K562 (cell line): ENCODE results near the gene ITGAL. TPM values are rescaled to one million over a fixed set of nuclear protein-coding genes. Genes with fewer than 3 reads are reported as not detected.
A peak's percentile ranks its signal among the peaks of the same experiment; 100 is the strongest.

Experiments used
- ATAC-seq: fragments of 200-7000 bp; cut with Tn5 transposase; 3 replicates; pipeline ENCODE4 v1.9.1; 2020; ENCODE audit warnings: moderate library complexity
- BruUV-seq: library from RNA; stranded (reverse); fragments of 400-500 nt; replicated peaks from 2 replicates; lab custom pipeline; 2021; lab: Mats Ljungman, UMichigan
- CTCF ChIA-PET: fragments of 300-600 bp; formaldehyde crosslinking; extraction: SDS; loops from one replicate; lab custom pipeline; 2021; ENCODE audit warnings: low intra/inter-chr PET ratio; lab: Yijun Ruan, JAX
- POLR2A ChIA-PET: fragments of 300-600, 350-650 bp; sonication (Branson Sonifier 250); formaldehyde crosslinking; extraction: SDS; loops from one replicate; lab custom pipeline; 2021; ENCODE audit warnings: antibody characterized with exemption, inconsistent platforms; lab: Yijun Ruan, JAX
- DNase-seq, 4 experiments: peaks; one replicate each; pipeline versions ENCODE4 v3.0.0 to v3.0.0-alpha.2; 2011 to 2018; ENCODE audit warnings: low spot score in 3 of 4, mixed read lengths in 3 of 4; ENCODE audit errors: extremely low read depth in 1 of 4
- FAIRE-seq: peaks from 2 replicates; lab custom pipeline; 2011; peaks lifted over from hg19 to GRCh38; lab: Jason Lieb, UNC
- H2AFZ ChIP-seq: 2 replicates; pipeline ENCODE4 v1.6.0; 2011; ENCODE audit warnings: low read depth, low read length, control low read depth, inconsistent platforms
- H3K27ac ChIP-seq: fragments of 200-600 bp; 3 replicates; pipeline ENCODE4 v1.8.0; 2011; ENCODE audit warnings: low read depth, mild to moderate bottlenecking, control low read depth, inconsistent platforms, low read length, moderate library complexity, mixed read lengths; ENCODE audit errors: extremely low read depth
- H3K27me3 ChIP-seq, 2 experiments: fragments of 300-600 bp in 1 of 2; 2 replicates in 1 of 2; 3 replicates in 1 of 2; pipeline versions ENCODE4 v1.6.0 to v1.8.0; 2011; ENCODE audit warnings: inconsistent platforms in 2 of 2, low read length in 2 of 2, mild to moderate bottlenecking in 1 of 2, mixed read lengths in 1 of 2, moderate library complexity in 1 of 2; ENCODE audit not compliant: control insufficient read depth in 2 of 2, insufficient read depth in 2 of 2
- H3K36me3 ChIP-seq: fragments of 300-600 bp; 3 replicates; pipeline ENCODE4 v1.8.0; 2011; ENCODE audit warnings: mild to moderate bottlenecking, low read length, inconsistent platforms; ENCODE audit not compliant: control insufficient read depth, insufficient read depth
- H3K4me1 ChIP-seq, 2 experiments: fragments of 200-600 bp in 1 of 2; replicated peaks in 1 of 2; 2 replicates in 1 of 2; 3 replicates in 1 of 2; pipeline versions ENCODE4 v1.5.1 to v1.8.0; 2011; ENCODE audit warnings: inconsistent platforms in 2 of 2, low read length in 2 of 2, mild to moderate bottlenecking in 1 of 2, mixed read lengths in 1 of 2, moderate library complexity in 1 of 2; ENCODE audit not compliant: control insufficient read depth in 2 of 2, insufficient read depth in 2 of 2
- H3K4me2 ChIP-seq: 2 replicates; pipeline ENCODE4 v1.6.1; 2011; ENCODE audit warnings: low read length, control low read depth, inconsistent platforms, mixed read lengths; ENCODE audit not compliant: insufficient read depth
- H3K4me3 ChIP-seq: fragments of 200-600 bp; sonication (generic), shearing (Covaris generic); 2 replicates; pipeline ENCODE4 v1.5.1; 2016; ENCODE audit warnings: control low read depth, inconsistent platforms
- H3K79me2 ChIP-seq: fragments of 200-600 bp; 3 replicates; pipeline ENCODE4 v1.8.0; 2011; ENCODE audit warnings: low read length, inconsistent platforms; ENCODE audit not compliant: control insufficient read depth, insufficient read depth
- H3K9ac ChIP-seq, 2 experiments: 2 replicates each; pipeline versions ENCODE4 v1.6.0 to v1.6.1; 2011; ENCODE audit warnings: low read depth in 2 of 2, low read length in 2 of 2, control low read depth in 1 of 2, inconsistent platforms in 1 of 2, mild to moderate bottlenecking in 1 of 2, mixed read lengths in 1 of 2; ENCODE audit not compliant: insufficient read depth in 1 of 2
- H3K9me1 ChIP-seq: one replicate; pipeline ENCODE4 v1.6.0; 2011; ENCODE audit warnings: inconsistent platforms, mild to moderate bottlenecking, low read length, moderate library complexity; ENCODE audit not compliant: control insufficient read depth, insufficient read depth
- H3K9me3 ChIP-seq: replicated peaks from 2 replicates; pipeline ENCODE4 v1.5.1; 2011; ENCODE audit warnings: low read depth, low read length, inconsistent platforms; ENCODE audit not compliant: control insufficient read depth, insufficient read depth
- H4K20me1 ChIP-seq: replicated peaks from 2 replicates; pipeline ENCODE4 v1.6.1; 2011; ENCODE audit warnings: low read length, inconsistent platforms, mixed read lengths; ENCODE audit not compliant: control insufficient read depth, insufficient read depth
- CTCF ChIP-seq, 3 experiments: IDR thresholded peaks in 2 of 3; conservative IDR thresholded peaks in 1 of 3; 2 replicates each; pipeline ENCODE4 v1.5.1; 2011 to 2012; ENCODE audit warnings: low read length in 3 of 3, mild to moderate bottlenecking in 3 of 3, control low read depth in 2 of 3, improper control_type of control experiment in 1 of 3, inconsistent platforms in 1 of 3, low read depth in 1 of 3, mixed read lengths in 1 of 3, moderate library complexity in 1 of 3; ENCODE audit not compliant: insufficient read depth in 2 of 3
- HDAC6 ChIP-seq: IDR thresholded peaks from 2 replicates; pipeline ENCODE4 v1.6.1; 2012; ENCODE audit warnings: low read depth, mild to moderate bottlenecking, control low read depth, inconsistent platforms, low read length, moderate library complexity
- OTX1 ChIP-seq: fragments of 450-650 bp; formaldehyde crosslinking; IDR thresholded peaks from 2 replicates; pipeline ENCODE4 v1.4.0; 2022; ENCODE audit warnings: mild to moderate bottlenecking
- ZHX1 ChIP-seq: fragments of 150-350 bp; conservative IDR thresholded peaks from 2 replicates; pipeline ENCODE4 v1.6.1; 2014; ENCODE audit warnings: low read length
- ZKSCAN3 ChIP-seq: fragments of 250-450 bp; sonication (Bioruptor Pico); IDR thresholded peaks from 2 replicates; pipeline ENCODE4 v1.4.0; 2020
- WGBS: fragments of 100-300 bp; shearing (Covaris generic); methylation state at CpG from one replicate; pipeline ENCODE4 v1.1.6; 2016; ENCODE audit warnings: low coverage, mixed read lengths; ENCODE audit not compliant: insufficient coverage; ENCODE audit errors: missing lambda C conversion rate; 5-methylcytosine and 5-hydroxymethylcytosine counted together
- in situ Hi-C: fragments of 300-500 bp; cut with MboI; formaldehyde crosslinking; loops from 4 replicates; pipeline ENCODE4 v1.15.0; 2018; ENCODE audit warnings: inconsistent platforms, mixed read lengths
- intact Hi-C: fragments of 100-400 bp; cut with micrococcal nuclease; formaldehyde crosslinking; loops from 2 replicates; pipeline ENCODE4 v1.14.2; 2022
- polyA plus RNA-seq, 8 experiments: library from polyadenylated mRNA; depleted of rRNA in 4 of 8; stranded (reverse) in 5 of 8; unstranded in 3 of 8; fragments of >200 nt; fragmentation: Nextera tagmentation in 2 of 8; fragmentation: Illumina TruSeq in 1 of 8; extraction: Ambion mirVana in 2 of 8; extraction: Trizol in 1 of 8; gene quantifications; 2 replicates each; pipeline versions ENCODE4 v1.2.1 to v1.2.3, GENCODE V29; 2011 to 2014; ENCODE audit warnings: inconsistent platforms in 1 of 8, missing spikeins in 1 of 8
- total RNA-seq, 7 experiments: library from RNA; depleted of rRNA in 6 of 7; stranded (reverse); fragments of >200 nt in 6 of 7; fragmentation: Illumina TruSeq in 2 of 7; extraction: Trizol in 2 of 7; gene quantifications; 2 replicates each; pipeline versions ENCODE4 v1.2.1 to v1.2.3, GENCODE V29; 2011 to 2021; ENCODE audit warnings: low replicate concordance in 1 of 7

Gene ITGAL
- total and polyA plus RNA-seq, 9 of the 15 experiments (the other 6 are each of a cell fraction or from before 2014, with no cell fraction given), result 0.01 to 0.53 TPM; not detected in 7

- Histone ChIP-seq H3K79me2 (no peaks in the 10 kb centered on the region), H3K4me3 (no peak overlapping the region), H3K27me3 (no peaks in the 10 kb centered on the region), H3K4me2 (no peak overlapping the region), H3K9me3 (no peaks in the 10 kb centered on the region), H3K36me3 (no peaks in the 10 kb centered on the region), H2AFZ (no peak overlapping the region), H4K20me1 (no peaks in the 10 kb centered on the region), H3K27ac (no peak overlapping the region), H3K4me1 (peaks cover 2 to 17% of the 10 kb centered on the region in 2 experiments; a peak in 3 of 5 replicates), H3K9ac (peak overlapping the region in 1 of 2 experiments; percentile 41; a peak in 1 of 4 replicates), H3K9me1 (peaks cover 6% of the 10 kb centered on the region)
- no TSS peak for BruUV-seq
- FAIRE-seq, result no peak
- ChIA-PET CTCF (no interaction called here), POLR2A (interaction anchor here (0.8 to 2.0 kb wide), 3 partner anchors 9 to 72 kb away, joined by 3 to 9 read pairs (median 3); no protein-coding TSS in a partner anchor)
- in situ Hi-C loops (no loop called here), intact Hi-C loops (no loop called here)
- whole genome bisulfite sequencing, result 56% methylated on average over 10 of the region's 10 CpGs
- DNase-seq, result no peak
- TF ChIP-seq ZHX1, result no peak
- peak in 1 of 3 experiments; percentile 12; a peak in 1 of 6 replicates for TF ChIP-seq CTCF (IDR thresholded peaks at IDR 0.05 in 2 of 3, conservative IDR thresholded peaks at IDR 0.05 in 1 of 3; ENCODE audit: insufficient read depth in 2 of 3, low read depth in 1 of 3, low read length in 3 of 3)
- no peak for TF ChIP-seq ZKSCAN3 (CRISPR knock-in tag)
- no peak for TF ChIP-seq HDAC6
- TF ChIP-seq OTX1 (CRISPR knock-in tag), result no peak
- ATAC-seq, result 0 out of 3 replicates have a peak, but pooled peaks have one; percentile 22
Observed at GRCh38 chr16:30518552-30518951, 46.0 kb downstream of the ITGAL start.
